ENCODE data around the gene SETBP1.

SETBP1 gene

GRCh38 chr18:45063246-45064038 is 382.8 kb downstream of the SETBP1 start:
- no peak for TF ChIP-seq EZH2 (IDR thresholded peaks at IDR 0.05; ENCODE audit: borderline replicate concordance, low read length)
- H4K20me1 ChIP-seq (ENCODE audit: insufficient read depth, low read length) = no peaks in the 10 kb centered on the region
- H3K27ac ChIP-seq (ENCODE audit: low read depth, low read length, poor library complexity, severe bottlenecking) = no peak overlapping the region
- H3K4me3 ChIP-seq (ENCODE audit: low read depth, low read length, poor library complexity, severe bottlenecking) = no peak overlapping the region
- H3F3A ChIP-seq (ENCODE audit: insufficient read depth, low read length) = no peaks in the 10 kb centered on the region
- no peaks in the 10 kb centered on the region for H3K4me1 ChIP-seq (ENCODE audit: insufficient read depth, low read length, severe bottlenecking)
- H3K9me3 ChIP-seq (ENCODE audit: low read length) = no peaks in the 10 kb centered on the region
- H2AFZ ChIP-seq (ENCODE audit: low read length) = no peak overlapping the region
- H3K36me3 ChIP-seq (ENCODE audit: insufficient read depth, low read length) = no peaks in the 10 kb centered on the region
- H3K9ac ChIP-seq (ENCODE audit: low read length) = no peak overlapping the region
- H3K79me2 ChIP-seq (ENCODE audit: insufficient read depth, low read length) = no peaks in the 10 kb centered on the region
- H3K27me3 ChIP-seq (ENCODE audit: insufficient read depth, low read length) = no peaks in the 10 kb centered on the region
- no peaks in the 10 kb centered on the region for H3K9me2 ChIP-seq (ENCODE audit: low read depth, low read length)
- H3K4me2 ChIP-seq (ENCODE audit: low read length) = no peak overlapping the region

DNA sequence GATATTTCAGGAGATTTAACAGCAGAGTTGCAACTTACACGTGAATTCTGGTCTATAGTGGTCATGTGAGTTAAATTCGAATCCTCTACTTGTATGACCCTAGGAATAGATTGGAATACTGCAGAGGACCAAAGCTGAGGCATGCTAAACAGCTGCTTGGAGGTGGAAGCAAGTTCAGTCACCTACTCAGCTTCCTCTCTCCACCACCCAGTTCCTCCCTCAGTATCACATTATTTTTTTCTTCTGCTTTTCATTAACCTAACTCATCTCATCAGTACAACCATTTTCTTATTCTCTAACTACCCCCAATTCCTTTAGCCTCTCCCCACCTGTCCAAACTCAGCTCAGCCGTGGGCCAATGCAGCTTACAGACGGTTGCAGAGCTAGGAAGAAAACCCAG is 385.5 kb downstream of the SETBP1 start:
- no peak overlapping the region for H2AFZ ChIP-seq (ENCODE audit: low read length)
- no peaks in the 10 kb centered on the region for H4K20me1 ChIP-seq (ENCODE audit: insufficient read depth, low read length)
- no peak overlapping the region for H3K27ac ChIP-seq (ENCODE audit: low read depth, low read length, poor library complexity, severe bottlenecking)
- H3K9ac ChIP-seq (ENCODE audit: low read length) = no peak overlapping the region
- TF ChIP-seq, protein P1, sequence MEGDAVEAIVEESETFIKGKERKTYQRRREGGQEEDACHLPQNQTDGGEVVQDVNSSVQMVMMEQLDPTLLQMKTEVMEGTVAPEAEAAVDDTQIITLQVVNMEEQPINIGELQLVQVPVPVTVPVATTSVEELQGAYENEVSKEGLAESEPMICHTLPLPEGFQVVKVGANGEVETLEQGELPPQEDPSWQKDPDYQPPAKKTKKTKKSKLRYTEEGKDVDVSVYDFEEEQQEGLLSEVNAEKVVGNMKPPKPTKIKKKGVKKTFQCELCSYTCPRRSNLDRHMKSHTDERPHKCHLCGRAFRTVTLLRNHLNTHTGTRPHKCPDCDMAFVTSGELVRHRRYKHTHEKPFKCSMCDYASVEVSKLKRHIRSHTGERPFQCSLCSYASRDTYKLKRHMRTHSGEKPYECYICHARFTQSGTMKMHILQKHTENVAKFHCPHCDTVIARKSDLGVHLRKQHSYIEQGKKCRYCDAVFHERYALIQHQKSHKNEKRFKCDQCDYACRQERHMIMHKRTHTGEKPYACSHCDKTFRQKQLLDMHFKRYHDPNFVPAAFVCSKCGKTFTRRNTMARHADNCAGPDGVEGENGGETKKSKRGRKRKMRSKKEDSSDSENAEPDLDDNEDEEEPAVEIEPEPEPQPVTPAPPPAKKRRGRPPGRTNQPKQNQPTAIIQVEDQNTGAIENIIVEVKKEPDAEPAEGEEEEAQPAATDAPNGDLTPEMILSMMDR (IDR thresholded peaks at IDR 0.05; ENCODE audit: low read length) = no peak
- no peak for TF ChIP-seq EZH2 (IDR thresholded peaks at IDR 0.05; ENCODE audit: borderline replicate concordance, low read length)
- H3K36me3 ChIP-seq (ENCODE audit: insufficient read depth, low read length) = no peaks in the 10 kb centered on the region
- no peaks in the 10 kb centered on the region for H3F3A ChIP-seq (ENCODE audit: insufficient read depth, low read length)
- H3K79me2 ChIP-seq (ENCODE audit: insufficient read depth, low read length) = no peaks in the 10 kb centered on the region
- no peaks in the 10 kb centered on the region for H3K27me3 ChIP-seq (ENCODE audit: insufficient read depth, low read length)
- no peak overlapping the region for H3K4me2 ChIP-seq (ENCODE audit: low read length)
- no peak overlapping the region for H3K4me3 ChIP-seq (ENCODE audit: low read depth, low read length, poor library complexity, severe bottlenecking)
- H3K9me3 ChIP-seq (ENCODE audit: low read length) = no peaks in the 10 kb centered on the region
- H3K9me2 ChIP-seq (ENCODE audit: low read depth, low read length) = no peaks in the 10 kb centered on the region
- no peaks in the 10 kb centered on the region for H3K4me1 ChIP-seq (ENCODE audit: insufficient read depth, low read length, severe bottlenecking)

DNA sequence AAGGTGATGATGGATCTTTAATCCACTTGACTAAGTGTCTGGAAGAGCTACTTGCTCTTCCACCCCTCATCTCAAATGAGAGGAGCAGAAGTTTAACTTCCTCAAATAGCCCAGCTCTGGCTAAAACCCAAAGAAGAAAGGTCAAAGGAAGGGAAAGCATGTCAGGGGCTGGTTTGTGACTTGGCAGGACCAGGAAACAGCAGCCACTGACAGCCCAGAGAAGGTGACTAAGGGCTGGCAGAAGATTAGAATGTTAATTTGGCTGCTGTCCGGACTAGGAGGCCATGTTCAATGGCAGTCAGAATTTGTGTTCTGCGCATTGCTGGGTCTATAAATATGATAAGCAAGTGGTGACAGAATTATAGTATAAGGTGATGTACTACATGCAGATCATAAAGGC is 386.2 kb downstream of the SETBP1 start:
- H3K79me2 ChIP-seq (ENCODE audit: insufficient read depth, low read length) = no peaks in the 10 kb centered on the region
- no peaks in the 10 kb centered on the region for H3K27me3 ChIP-seq (ENCODE audit: insufficient read depth, low read length)
- H3K4me3 ChIP-seq (ENCODE audit: low read depth, low read length, poor library complexity, severe bottlenecking) = no peak overlapping the region
- H3K27ac ChIP-seq (ENCODE audit: low read depth, low read length, poor library complexity, severe bottlenecking) = no peak overlapping the region
- H3K4me1 ChIP-seq (ENCODE audit: insufficient read depth, low read length, severe bottlenecking) = no peaks in the 10 kb centered on the region
- TF ChIP-seq, protein P1 (IDR thresholded peaks at IDR 0.05; ENCODE audit: low read length) = no peak
- no peak for TF ChIP-seq EZH2 (IDR thresholded peaks at IDR 0.05; ENCODE audit: borderline replicate concordance, low read length)
- no peaks in the 10 kb centered on the region for H3K9me3 ChIP-seq (ENCODE audit: low read length)
- H3F3A ChIP-seq (ENCODE audit: insufficient read depth, low read length) = no peaks in the 10 kb centered on the region
- H3K36me3 ChIP-seq (ENCODE audit: insufficient read depth, low read length) = no peaks in the 10 kb centered on the region
- no peak overlapping the region for H3K4me2 ChIP-seq (ENCODE audit: low read length)
- no peaks in the 10 kb centered on the region for H3K9me2 ChIP-seq (ENCODE audit: low read depth, low read length)
- H4K20me1 ChIP-seq (ENCODE audit: insufficient read depth, low read length) = no peaks in the 10 kb centered on the region
- no peak overlapping the region for H3K9ac ChIP-seq (ENCODE audit: low read length)
- H2AFZ ChIP-seq (ENCODE audit: low read length) = no peak overlapping the region
